Hematopoietic multipotent progenitor cell treated with erythropoietin and hydrocortisone succinate and interleukin-3 and kit ligand, for 8 days (in vitro differentiated cells): ENCODE results near the gene ABHD12.
"Not testable (repeated sequence)": the region's sequence is repeated elsewhere in the genome, so short reads cannot be mapped to it uniquely, and the experiment has no call there.

Source experiments
- DNase-seq: peaks from one replicate; pipeline ENCODE4 v3.0.0-alpha.2; 2015

ABHD12 gene

DNA sequence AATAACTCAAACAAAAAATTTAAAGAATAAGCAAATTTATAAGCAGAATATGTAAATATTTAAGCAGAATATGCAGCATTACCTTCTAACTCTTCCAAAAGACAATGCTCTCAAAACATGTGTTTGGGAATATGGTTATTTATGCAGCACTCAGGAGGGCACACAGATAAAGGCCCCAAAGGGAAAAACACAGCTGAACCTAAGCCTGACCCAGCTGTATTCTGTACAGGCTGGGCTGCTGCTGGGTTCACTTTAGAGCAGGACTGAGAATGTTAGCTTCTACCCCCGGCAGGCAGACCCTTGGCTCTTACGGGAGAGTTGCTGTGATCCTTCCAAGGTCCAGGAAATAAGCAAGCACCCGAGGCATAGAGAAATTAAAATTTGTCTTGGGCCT is 37.3 kb downstream of the ABHD12 start:
- DNase-seq = no peak

DNA sequence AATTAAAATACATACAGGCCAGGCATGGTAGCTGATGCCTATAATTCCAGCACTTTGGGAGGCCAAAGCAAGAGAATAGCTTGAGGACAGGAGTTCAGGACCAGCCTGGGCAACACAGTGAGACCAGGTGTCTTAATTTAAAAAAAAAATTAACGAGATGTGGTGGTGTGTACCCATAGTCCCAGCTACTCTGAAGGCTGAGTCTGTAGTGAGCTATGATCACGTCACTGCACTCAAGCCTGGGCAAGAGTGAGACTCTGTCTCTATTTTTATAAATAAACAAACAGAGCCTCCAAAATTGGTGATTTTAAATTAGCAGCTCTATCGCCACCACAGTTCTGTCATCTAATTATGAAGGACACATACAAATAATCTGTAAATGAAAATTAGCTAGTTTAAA is 37.9 kb downstream of the ABHD12 start:
- no peak for DNase-seq

DNA sequence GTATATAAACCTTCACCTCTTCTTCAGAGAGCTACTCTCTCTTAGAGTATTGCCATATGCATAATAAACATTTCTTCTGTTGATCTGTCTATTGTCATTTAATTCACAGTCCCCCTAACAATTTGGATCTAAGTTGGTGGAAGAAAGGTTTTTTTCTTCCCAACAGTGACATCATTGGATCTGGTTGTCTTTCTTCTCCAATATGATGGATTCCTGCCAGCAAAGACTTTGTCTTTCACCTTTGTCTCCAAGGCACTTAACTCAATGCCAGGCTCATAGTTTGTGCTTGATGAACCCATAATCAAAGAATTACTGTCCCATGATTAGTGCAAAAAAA is 39.6 kb downstream of the ABHD12 start:
- no peak for DNase-seq

DNA sequence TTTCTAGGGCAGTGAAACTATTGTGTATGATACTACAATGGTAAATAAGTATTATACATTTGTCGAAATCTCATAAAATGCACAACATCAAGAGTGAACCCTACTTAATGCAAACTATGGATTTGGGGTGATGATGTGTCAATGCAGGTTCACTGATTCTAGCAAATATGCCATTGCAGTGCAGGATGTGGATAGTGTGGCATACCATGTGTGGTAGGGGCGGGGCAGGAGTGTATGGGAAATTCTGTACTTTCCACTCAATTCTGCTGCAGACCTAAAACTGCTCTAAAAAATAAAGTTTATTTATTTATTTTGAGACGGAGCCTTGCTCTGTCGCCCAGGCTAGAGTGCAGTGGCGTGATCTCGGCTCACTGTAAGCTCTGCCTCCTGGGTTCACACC is 44.3 kb downstream of the ABHD12 start:
- no peak for DNase-seq

DNA sequence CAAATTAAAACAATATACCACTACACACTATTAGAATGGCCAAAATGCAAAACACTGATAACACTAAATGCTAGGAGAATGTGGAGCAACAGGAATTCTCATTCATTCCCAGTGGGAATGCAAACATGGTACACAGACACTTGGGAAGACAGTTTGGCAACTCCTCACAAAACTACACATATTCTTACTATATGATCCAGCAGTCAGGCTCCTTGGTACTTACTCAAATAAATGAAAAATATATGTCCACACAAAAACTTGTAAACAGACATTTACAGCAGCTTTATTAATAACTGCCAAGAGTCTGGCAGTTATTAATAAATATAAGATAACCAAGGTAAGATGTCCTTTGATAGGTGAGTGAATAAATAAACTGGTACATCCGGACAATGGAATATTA is 44.9 kb downstream of the ABHD12 start:
- no peak for DNase-seq

DNA sequence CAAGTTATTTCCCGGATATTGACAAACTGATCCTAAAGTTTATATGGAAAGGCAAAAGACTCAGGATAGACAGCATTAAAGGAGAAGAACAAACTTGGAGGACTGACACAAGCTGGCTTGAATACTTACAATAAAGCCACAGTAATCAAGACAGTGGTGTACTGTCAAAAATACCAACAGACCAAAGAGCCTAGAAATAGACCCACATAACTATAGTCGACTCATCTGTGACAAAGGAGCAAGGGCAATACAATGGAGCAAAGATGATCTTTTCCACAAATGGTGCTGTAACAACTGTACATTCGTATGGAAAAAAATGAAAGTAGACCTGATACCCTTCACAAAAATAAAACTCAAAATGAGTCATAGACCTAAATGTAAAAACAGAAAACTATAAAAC is 46.0 kb downstream of the ABHD12 start:
- DNase-seq = no peak

DNA sequence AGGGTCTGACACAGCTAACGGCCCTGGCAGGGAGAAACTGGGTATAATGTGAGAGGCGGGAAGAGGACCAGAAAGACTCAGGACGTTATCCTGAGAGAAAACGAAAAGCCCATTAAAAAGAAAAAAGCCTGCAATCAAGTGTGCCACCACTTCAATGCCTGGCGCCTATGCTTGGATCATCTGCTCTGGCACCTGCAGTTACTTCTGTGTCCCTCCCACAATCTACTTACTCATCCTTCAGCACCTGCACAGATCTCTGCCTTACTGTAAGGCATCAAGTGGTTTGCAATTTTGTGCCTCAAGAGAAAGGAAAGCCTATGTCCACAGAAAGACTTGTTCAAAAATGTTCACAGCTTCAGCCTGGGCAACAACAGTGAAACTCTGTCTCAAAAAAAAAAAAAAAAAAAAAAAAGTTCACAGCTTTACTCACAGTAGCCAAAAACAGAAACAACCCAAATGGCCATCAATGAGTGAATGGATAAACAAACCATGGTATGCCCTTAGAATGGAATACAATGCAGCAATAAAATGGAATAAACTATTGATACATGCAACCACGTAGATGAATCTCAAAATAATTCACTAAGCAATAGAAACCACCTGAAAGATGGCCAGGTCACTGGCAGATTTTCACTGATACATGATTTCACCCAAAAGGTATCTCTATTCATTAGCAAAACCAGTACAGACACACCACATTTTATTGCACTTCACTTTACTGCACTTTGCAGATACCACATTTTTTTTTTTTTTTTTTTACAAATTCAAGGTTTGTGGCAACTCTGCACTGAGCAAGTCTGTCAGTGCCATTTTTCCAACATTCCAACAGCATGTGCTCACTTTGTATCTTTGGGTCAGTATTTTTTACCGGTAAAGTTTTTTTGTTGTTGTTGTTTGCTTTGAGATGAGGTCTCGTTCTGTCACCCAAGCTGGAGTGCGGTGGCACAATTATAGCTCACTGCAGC is 48.6 kb downstream of the ABHD12 start:
- no peak for DNase-seq

DNA sequence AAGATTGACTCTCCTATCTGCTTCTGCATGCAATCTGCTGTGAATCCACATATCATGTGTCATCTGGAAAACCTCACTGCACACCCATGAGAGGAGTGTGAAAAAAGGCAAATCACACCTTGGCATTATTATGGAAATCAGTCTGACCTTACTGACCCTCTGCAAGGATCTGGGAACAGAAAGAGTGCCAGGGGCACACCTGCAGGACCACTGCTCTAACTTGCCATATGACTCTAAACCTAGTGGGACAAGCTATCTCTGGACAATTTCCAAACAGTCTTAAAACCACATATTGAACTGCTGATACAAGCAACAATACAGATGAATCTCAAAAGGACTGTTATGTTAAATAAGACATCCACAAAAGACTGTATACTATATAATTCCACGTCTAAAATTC is 50.3 kb downstream of the ABHD12 start:
- no peak for DNase-seq

DNA sequence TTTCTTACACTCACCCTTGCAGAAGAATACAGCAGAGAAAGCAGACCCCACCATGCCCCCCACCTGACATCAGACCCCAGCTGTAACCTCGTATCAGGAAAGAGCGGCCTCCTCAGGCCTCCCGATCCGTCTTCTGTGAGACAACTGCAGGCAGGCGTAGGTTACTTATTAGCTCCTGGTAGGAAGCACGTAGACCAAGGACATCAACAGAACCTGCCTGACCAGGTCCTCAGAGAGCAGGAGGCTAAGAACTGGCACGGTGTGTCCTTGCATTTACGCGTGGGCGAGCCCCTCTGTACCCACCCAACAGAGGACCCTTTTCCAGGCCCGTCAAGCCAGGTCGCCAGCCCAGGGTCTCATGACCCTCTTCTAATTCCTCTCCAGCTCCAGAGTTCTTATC is 51.0 kb downstream of the ABHD12 start:
- no peak for DNase-seq

DNA sequence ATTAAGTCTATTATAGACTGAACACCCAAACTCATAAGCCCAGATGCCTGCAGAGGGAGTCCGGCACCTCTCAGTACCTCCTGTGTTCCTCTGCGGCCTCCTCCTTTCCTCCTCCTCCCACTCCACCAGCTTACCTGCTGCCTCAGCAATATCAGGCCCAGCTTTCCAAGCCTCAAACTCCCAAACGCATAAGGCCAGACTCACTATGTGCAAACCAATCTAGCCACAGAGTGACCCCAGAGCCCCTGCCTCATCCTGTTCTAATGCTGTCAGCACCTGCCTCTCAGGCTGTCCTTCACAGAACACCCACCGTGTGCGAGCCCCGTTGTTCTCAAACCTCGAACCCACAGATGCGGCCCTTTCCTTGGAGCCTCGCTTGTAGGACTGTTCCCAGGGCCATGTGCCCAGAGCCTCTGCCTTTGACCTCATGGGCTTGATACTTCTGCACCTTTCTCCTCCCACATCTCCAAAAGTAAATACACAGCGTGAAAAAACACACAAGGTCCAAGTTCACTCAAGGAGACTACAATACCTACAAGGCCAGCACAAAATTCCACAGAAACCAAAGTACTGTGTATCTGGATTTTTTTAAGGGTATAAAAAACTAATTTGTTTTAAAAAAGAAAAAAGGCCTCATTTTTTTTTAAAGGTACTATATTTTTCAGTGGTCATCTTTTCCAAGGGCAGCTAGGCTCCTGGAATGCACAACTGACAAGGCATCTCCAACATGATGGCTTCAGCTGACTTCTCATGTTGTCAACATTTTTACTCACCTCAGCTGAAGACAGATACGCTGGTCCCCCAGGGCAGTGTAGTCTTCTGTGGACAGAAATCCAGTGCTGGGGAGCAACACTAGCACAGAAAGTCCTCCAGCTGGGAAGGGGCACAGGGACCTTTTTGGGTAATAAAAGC is 52.3 kb downstream of the ABHD12 start:
- DNase-seq = no peak

DNA sequence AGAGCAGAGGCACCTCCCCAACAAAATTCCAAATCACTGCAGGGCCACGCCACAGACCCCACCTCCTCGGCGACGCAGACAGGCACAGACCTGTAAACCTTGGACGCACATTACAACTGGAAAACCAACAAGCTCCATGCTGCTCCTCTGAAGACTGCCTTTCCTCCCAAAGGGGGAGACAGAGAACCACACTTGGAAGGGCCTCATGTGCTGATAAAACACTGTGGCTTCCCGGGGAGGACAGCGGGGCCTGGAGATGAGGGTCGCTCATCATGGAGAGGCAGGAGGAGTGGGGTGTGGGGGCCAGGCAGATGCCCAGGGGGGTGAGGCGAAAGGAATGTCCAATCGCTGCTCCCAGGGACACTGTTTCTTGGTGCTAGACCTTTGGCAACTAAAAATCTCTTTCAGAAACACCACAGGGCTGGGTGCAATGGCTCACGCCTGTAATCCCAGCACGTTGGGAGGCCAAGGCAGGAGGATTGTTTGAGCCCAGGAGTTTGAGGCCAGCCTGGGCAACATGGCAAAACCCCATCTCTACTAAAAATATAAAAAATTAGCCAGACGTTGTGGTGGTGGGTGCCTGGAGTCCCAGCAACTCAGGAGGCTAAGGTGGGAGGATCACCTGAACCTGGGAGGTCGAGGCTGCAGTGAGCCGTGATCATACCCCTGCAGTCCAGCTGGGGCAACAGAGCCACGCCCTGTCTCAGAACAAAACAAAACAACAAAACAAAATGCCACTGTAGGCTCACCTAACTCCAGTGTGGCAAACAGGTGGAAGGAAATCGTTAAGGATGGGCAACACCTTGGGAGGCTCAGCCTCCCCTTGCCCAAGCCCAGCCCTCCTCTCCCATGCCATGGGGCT is 53.8 kb downstream of the ABHD12 start:
- peak; percentile 46 for DNase-seq

DNA sequence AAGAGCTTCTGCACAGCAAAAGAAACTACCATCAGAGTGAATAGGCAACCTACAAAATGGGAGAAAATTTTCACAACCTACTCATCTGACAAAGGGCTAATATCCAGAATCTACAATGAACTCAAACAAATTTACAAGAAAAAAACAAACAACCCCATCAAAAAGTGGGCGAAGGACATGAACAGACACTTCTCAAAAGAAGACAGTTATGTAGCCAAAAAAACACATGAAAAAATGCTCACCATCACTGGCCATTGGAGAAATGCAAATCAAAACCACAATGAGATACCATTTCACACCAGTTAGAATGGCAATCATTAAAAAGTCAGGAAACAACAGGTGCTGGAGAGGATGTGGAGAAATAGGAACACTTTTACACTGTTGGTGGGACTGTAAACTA is 55.7 kb downstream of the ABHD12 start:
- DNase-seq = not testable (repeated sequence)

DNA sequence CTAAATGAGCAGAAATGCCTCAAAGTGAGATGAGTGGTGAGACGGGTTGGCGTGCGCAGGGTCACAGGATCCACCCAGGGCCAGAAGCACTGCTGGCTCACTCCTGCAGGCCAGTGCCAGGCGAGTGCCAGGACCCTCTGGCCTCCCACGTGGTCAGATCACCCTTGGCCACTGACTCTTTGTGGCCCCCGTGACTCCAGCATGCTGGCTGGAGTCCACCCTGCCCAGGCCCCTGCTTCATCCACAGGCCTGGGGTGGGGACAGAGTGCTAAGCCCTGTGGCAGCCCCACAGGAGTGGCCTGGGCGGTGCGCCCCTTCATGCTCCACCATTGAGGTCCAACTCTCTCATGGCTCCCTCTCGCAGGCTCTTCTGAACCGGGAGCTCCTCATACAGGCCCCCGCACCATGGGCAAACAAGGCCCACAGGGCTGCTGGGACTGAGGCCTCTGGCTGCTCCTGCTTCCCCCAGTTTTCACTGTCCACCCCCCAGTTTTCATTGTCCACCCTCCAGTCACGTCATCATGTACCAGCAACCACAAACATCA is 61.6 kb downstream of the ABHD12 start:
- no peak for DNase-seq

DNA sequence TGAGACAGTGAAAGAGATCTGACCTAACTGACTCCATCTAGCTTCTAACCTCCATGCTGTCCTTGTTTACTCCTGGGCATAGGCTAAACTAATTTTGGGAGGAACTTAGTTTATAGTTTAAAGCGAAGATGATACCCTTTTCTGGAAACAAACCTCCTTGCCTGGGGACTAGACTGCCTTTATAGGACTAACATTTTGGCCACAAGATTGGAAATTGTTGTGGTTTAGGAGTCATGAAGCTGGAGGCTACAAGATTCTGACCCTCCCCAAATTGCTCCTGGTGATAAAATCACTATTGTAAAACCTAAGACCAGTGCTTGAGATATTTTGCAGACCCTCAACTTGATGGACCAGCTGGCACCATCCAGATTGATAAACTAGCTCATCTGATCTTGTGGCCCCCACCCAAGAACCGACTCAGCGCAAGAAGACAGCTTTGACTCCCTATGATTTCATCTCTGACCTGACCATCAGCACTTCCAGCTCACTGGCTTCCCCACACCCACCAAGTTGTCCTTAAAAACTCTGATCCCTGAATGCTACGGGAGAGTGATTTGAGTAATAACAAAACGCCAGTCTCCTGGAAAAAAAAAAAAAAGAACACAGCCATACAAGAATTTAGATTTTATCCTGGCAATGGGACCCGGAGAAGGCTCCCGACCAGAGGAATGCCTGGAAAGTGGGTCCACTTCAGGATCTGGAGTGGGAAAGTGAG is 63.0 kb downstream of the ABHD12 start:
- no peak for DNase-seq

DNA sequence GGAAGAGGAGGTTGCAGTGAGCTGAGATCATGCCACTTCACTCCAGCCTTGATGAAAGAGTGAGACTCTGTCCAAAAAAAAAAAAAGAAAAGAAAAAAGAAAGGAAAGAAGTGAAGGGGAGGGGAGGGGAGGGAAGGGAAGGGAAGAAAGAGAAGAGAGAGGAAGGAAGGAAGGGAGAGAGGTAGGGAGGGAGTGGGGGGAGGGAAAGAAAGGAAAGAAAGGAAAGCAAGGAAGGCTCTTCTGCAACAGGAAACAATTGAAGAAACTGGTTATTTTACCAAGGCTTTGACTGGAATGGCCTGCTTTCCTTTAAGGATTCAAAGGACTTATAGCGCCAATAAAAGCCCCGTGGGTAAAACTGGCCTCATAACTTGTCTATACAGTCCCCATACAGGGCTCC is 64.6 kb downstream of the ABHD12 start:
- DNase-seq = no peak

DNA sequence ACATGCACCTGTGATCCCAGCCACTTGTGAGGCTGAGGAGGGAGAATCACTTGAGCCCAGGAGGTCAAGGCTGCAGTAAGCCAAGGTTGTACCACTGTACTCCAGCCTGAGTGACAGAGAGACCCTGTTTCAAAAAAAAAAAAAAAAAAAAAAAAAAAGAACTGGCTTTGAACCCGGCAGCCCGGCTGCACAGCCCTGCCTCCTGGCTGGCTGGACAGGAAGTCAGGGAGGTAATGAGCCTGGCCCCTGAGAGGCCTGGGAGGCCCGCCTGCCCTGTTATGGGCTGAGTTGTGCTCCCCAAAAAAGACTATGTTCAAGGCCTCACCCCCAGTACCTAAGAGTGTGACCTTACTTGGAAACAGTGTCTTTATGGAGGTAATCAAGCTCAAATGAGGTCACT is 65.6 kb downstream of the ABHD12 start:
- DNase-seq = no peak

DNA sequence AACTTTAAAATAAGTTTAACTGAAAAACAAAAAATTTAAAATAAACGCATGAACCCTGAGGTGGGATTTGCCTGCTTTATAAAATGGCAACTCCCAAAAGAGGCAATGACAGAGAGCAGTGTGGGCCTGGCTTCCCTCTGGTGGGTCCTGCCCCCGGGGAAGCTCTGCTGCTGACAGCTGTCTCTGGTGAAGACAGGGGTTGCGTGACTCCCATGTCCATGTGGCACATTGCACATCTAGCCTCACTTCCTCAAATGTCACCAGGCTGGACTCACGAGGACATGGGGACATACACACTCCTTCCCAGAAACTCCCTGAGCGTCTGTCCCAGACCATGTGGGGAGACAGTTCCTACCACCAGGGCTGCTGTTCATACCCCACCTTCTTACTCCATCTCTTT is 66.2 kb downstream of the ABHD12 start:
- DNase-seq = no peak

DNA sequence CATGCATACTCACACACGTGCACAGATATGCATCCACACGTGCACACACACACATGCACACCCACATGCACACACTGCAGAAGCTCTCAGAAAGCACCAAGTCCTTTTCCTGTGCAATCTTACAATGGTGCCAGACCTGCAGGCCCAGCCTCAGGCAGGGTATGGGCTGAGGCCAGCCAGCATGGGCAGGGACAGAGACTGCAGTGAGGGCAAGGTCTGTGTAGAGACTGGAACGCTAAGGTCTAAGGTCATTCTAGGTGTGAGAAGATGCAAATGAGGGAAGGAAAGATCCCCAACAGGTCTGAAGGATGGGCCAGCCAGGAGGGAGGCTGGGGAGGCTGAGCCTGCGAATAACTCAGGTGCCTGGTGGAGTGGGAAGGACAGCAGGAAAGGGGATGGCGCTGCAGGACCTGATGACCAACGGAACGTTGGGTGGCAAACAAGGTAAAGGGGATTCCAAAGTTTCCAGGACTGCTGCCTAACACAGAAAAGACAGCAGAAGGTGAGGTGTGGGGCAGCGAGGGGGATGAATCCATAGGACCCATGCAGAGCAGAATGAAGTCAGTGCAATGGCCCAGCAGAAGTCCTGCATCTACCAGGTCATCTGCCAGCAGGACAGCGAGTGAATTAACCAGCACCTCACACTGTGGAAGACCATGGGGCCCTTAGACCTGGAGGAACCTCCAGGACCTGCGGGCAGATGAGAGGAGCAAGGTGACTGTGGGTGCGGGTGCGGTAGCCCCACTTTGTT is 67.0 kb downstream of the ABHD12 start:
- DNase-seq = no peak

DNA sequence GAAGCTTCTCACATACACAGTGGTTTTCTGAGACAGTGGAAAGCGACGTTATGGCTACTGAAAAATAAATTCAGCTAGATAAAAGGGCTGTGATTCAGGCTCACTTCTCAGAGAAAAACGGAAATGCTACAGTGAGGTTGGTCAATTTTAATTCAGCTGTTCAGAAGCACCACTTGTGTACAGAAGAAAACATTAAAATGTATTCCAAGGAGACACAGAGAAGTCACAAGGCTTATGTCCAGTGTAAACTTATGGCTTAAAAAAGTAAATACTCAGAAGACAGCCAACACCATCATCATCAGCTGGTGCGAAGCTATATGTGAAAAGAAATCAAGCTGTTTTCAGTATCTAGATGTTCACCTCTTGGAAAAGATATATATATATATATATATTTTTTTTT is 68.6 kb downstream of the ABHD12 start:
- no peak for DNase-seq

DNA sequence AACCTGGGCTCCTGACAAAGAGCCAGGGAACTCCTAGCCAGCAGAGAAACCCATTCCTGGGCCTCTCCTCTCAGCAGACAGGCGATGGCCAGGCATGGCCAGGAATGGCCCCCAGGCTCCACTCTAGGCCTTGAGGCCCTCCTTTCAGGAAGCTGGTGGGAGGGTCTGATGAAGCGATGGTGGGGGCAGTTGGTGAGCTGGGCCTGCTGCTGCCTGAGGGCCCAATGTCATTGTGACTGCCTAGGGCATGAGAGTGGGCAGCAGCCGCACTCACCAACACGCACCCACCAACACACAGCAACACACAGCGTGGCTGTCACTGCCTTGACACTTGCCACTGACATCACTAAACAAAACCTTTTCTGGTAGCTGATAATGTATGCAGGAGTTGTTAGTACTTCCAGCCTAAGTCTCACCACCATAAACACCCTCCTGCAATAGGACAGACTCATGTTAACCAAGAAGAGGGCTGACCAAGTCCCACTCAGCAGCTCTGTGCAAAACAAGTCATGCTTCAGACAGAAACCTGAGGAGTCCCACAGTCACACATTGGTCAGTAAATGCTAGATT is 69.3 kb downstream of the ABHD12 start:
- no peak for DNase-seq
